Tibial nerve (tissue), 4 donors: ENCODE data around the gene NSG2. TPM values are rescaled to one million over a fixed set of nuclear protein-coding genes. Genes with fewer than 3 reads are reported as not detected.

ENCODE experiments used
- DNase-seq, 2 donors: peaks; one replicate each; pipeline ENCODE4 v3.0.0-alpha.2; 2019; ENCODE audit warnings: low spot score in 2 of 2
- H3K27ac ChIP-seq, 4 donors: fragments of 200-600 bp; sonication (generic) in 3 of 4; one replicate each; pipeline ENCODE4 v1.5.1; 2017 to 2019; ENCODE audit warnings: mild to moderate bottlenecking in 1 of 4
- H3K27me3 ChIP-seq, 2 donors: fragments of 200-600 bp; sonication (generic) in 1 of 2; one replicate each; pipeline versions ENCODE4 v1.5.1 to v1.6.0; 2017 to 2019
- H3K36me3 ChIP-seq, 3 donors: fragments of 200-600 bp; sonication (generic); one replicate each; pipeline ENCODE4 v1.5.1; 2018 to 2019
- H3K4me1 ChIP-seq, 4 donors: fragments of 200-600 bp; sonication (generic) in 3 of 4; one replicate each; pipeline ENCODE4 v1.5.1; 2017 to 2019
- H3K4me3 ChIP-seq, 4 donors: fragments of 200-600 bp; sonication (generic) in 3 of 4; one replicate each; pipeline ENCODE4 v1.5.1; 2017 to 2019; ENCODE audit warnings: mild to moderate bottlenecking in 1 of 4, moderate library complexity in 1 of 4
- H3K9me3 ChIP-seq, 4 donors: fragments of 200-600 bp; sonication (generic) in 3 of 4; one replicate each; pipeline ENCODE4 v1.5.1; 2017 to 2019
- CTCF ChIP-seq, 5 experiments: fragments of 200-600 bp in 3 of 5; fragments of 450-650 bp in 2 of 5; sonication (generic) in 3 of 5; IDR thresholded peaks; one replicate each; pipeline ENCODE4 v1.5.1; 2016 to 2019; ENCODE audit warnings: antibody characterized with exemption in 5 of 5, mild to moderate bottlenecking in 3 of 5, moderate library complexity in 2 of 5
- EP300 ChIP-seq, 2 donors: sonication (generic); formaldehyde crosslinking; IDR thresholded peaks; one replicate each; pipeline ENCODE4 v1.6.1; 2017; ENCODE audit warnings: antibody characterized with exemption in 2 of 2, mild to moderate bottlenecking in 1 of 2
- POLR2A ChIP-seq, 2 donors: fragments of 450-650 bp; IDR thresholded peaks; one replicate each; pipeline ENCODE4 v1.6.1; 2017; ENCODE audit warnings: antibody characterized with exemption in 2 of 2, mild to moderate bottlenecking in 2 of 2, moderate library complexity in 2 of 2
- WGBS, 2 donors: methylation state at CpG; one replicate each; pipeline ENCODE4 v1.1.5; 2018; 5-methylcytosine and 5-hydroxymethylcytosine counted together
- total RNA-seq, 4 donors: library from RNA; depleted of rRNA; stranded (reverse); fragments of >200 nt; gene quantifications; one replicate each; pipeline ENCODE4 v1.1.0, GENCODE V29; 2016

Gene NSG2
- total RNA-seq, 4 donors from 2014 or later: not detected

- TF ChIP-seq EP300 (IDR thresholded peaks at IDR 0.05): no peak
- no peak for TF ChIP-seq POLR2A (IDR thresholded peaks at IDR 0.05)
- TF ChIP-seq CTCF (IDR thresholded peaks at IDR 0.05): no peak
- H3K27me3 ChIP-seq: no peaks in the 10 kb centered on the region
- DNase-seq: no peak
- H3K4me1 ChIP-seq: no peaks in the 10 kb centered on the region
- H3K27ac ChIP-seq: no peak overlapping the region
- 86 to 87% methylated on average over 5 of the region's 5 CpGs for WGBS, 2 donors
- H3K9me3 ChIP-seq: no peaks in the 10 kb centered on the region
- H3K4me3 ChIP-seq: no peak overlapping the region
- no peaks in the 10 kb centered on the region for H3K36me3 ChIP-seq
These were observed 47.6 kb downstream of the NSG2 start for GRCh38 chr5:174093123-174093522.

GRCh38 chr5:174094857-174095606 is 49.5 kb downstream of the NSG2 start:
- H3K27me3 ChIP-seq: no peaks in the 10 kb centered on the region
- WGBS, 2 donors: 68 to 73% methylated on average over 10 of the region's 10 CpGs
- no peak overlapping the region for H3K27ac ChIP-seq
- no peaks in the 10 kb centered on the region for H3K9me3 ChIP-seq
- TF ChIP-seq CTCF (IDR thresholded peaks at IDR 0.05) (no peak), EP300 (IDR thresholded peaks at IDR 0.05) (no peak)
- DNase-seq: no peak
- no peaks in the 10 kb centered on the region for H3K36me3 ChIP-seq
- H3K4me1 ChIP-seq: no peaks in the 10 kb centered on the region
- no peak overlapping the region for H3K4me3 ChIP-seq

- TF ChIP-seq POLR2A (IDR thresholded peaks at IDR 0.05): no peak
- no peak for TF ChIP-seq CTCF (IDR thresholded peaks at IDR 0.05)
- no peak for TF ChIP-seq EP300 (IDR thresholded peaks at IDR 0.05)
- DNase-seq: no peak
- no peaks in the 10 kb centered on the region for H3K9me3 ChIP-seq
- H3K36me3 ChIP-seq: no peaks in the 10 kb centered on the region
- no peak overlapping the region for H3K27ac ChIP-seq
- no peaks in the 10 kb centered on the region for H3K4me1 ChIP-seq
- H3K27me3 ChIP-seq: no peaks in the 10 kb centered on the region
- WGBS, 2 donors: 67 to 75% methylated on average over 6 of the region's 6 CpGs
- H3K4me3 ChIP-seq: no peak overlapping the region
These were observed 51.1 kb downstream of the NSG2 start for GRCh38 chr5:174096619-174097018.

- WGBS, 2 donors: 69 to 76% methylated on average over 4 of the region's 4 CpGs
- Histone ChIP-seq H3K4me1 (no peaks in the 10 kb centered on the region), H3K36me3 (no peaks in the 10 kb centered on the region), H3K4me3 (no peak overlapping the region), H3K9me3 (no peaks in the 10 kb centered on the region), H3K27ac (no peak overlapping the region), H3K27me3 (no peaks in the 10 kb centered on the region)
- DNase-seq: no peak
- no peak for TF ChIP-seq EP300 (IDR thresholded peaks at IDR 0.05)
- no peak for TF ChIP-seq CTCF (IDR thresholded peaks at IDR 0.05)
- TF ChIP-seq POLR2A (IDR thresholded peaks at IDR 0.05): no peak
These were observed 52.1 kb downstream of the NSG2 start for GRCh38 chr5:174097486-174098185.

- Histone ChIP-seq H3K27me3 (no peaks in the 10 kb centered on the region), H3K9me3 (no peaks in the 10 kb centered on the region), H3K36me3 (no peaks in the 10 kb centered on the region), H3K27ac (no peak overlapping the region), H3K4me3 (no peak overlapping the region), H3K4me1 (no peaks in the 10 kb centered on the region)
- no peak for DNase-seq
- TF ChIP-seq POLR2A (IDR thresholded peaks at IDR 0.05) (no peak), EP300 (IDR thresholded peaks at IDR 0.05) (no peak), CTCF (IDR thresholded peaks at IDR 0.05) (no peak)
- WGBS, 2 donors: 82 to 85% methylated on average over 15 of the region's 15 CpGs
These were observed 53.2 kb downstream of the NSG2 start for GRCh38 chr5:174098694-174099093.
